HEK293 (cell line): Measurements from ENCODE around the gene MMP14.

Source experiments
- CTCF ChIA-PET: fragments of 350-600 bp; formaldehyde crosslinking; extraction: SDS; loops from one replicate; lab custom pipeline; 2021; ENCODE audit warnings: antibody characterized with exemption; lab: Yijun Ruan, JAX
- POLR2A ChIA-PET: fragments of 300-600 bp; formaldehyde crosslinking; extraction: SDS; loops from one replicate; lab custom pipeline; 2020; ENCODE audit warnings: antibody characterized with exemption, inconsistent platforms; lab: Yijun Ruan, JAX
- H3K27ac ChIP-seq: fragments of 200-500 bp; sonication (Bioruptor generic); 2 replicates; pipeline ENCODE4 v1.5.1; 2014; ENCODE audit warnings: low read depth, low read length, control low read depth, inconsistent platforms; ENCODE audit errors: extremely low read depth
- H3K36me3 ChIP-seq, 2 experiments: fragments of 200-500 bp in 1 of 2; sonication (Bioruptor generic) in 1 of 2; 1 replicate in 1 of 2; 2 replicates in 1 of 2; pipeline ENCODE4 v1.5.1; 2014 to 2017; ENCODE audit warnings: inconsistent platforms in 2 of 2, low read length in 2 of 2; ENCODE audit not compliant: control insufficient read depth in 2 of 2, insufficient read depth in 1 of 2
- H3K4me1 ChIP-seq: fragments of 200-500 bp; sonication (Bioruptor generic); 2 replicates; pipeline ENCODE4 v1.5.1; 2014; ENCODE audit warnings: mild to moderate bottlenecking, low read length, inconsistent platforms; ENCODE audit not compliant: control insufficient read depth, insufficient read depth
- H3K4me3 ChIP-seq: 2 replicates; pipeline ENCODE4 v1.5.1; 2011; ENCODE audit warnings: low read depth, mild to moderate bottlenecking, control low read depth, low read length, moderate library complexity
- H3K9me3 ChIP-seq: fragments of 200-500 bp; sonication (Bioruptor generic); 2 replicates; pipeline ENCODE4 v1.5.1; 2014; ENCODE audit warnings: low read depth, low read length, inconsistent platforms; ENCODE audit not compliant: control insufficient read depth, insufficient read depth
- AEBP2 ChIP-seq: fragments of 450-650 bp; formaldehyde crosslinking; IDR thresholded peaks from 2 replicates; pipeline ENCODE4 v1.5.1; 2016; ENCODE audit warnings: missing biosample characterization, missing genetic modification characterization, borderline replicate concordance
- GLIS2 ChIP-seq: fragments of 450-650 bp; formaldehyde crosslinking; IDR thresholded peaks from 2 replicates; pipeline ENCODE4 v1.5.1; 2016; ENCODE audit warnings: missing biosample characterization, missing genetic modification characterization
- KLF1 ChIP-seq: fragments of 450-650 bp; formaldehyde crosslinking; IDR thresholded peaks from 2 replicates; pipeline ENCODE4 v1.5.1; 2016; ENCODE audit warnings: missing biosample characterization, missing genetic modification characterization
- RBAK ChIP-seq: fragments of 450-650 bp; formaldehyde crosslinking; IDR thresholded peaks from 2 replicates; pipeline ENCODE4 v1.5.1; 2016; ENCODE audit warnings: missing biosample characterization, missing genetic modification characterization
- SALL2 ChIP-seq: fragments of 450-650 bp; formaldehyde crosslinking; IDR thresholded peaks from 2 replicates; pipeline ENCODE4 v1.5.0; 2017; ENCODE audit warnings: missing biosample characterization, mild to moderate bottlenecking, missing genetic modification characterization, borderline replicate concordance
- SP2 ChIP-seq: fragments of 450-650 bp; formaldehyde crosslinking; IDR thresholded peaks from 2 replicates; pipeline ENCODE4 v1.5.1; 2016; ENCODE audit warnings: missing biosample characterization, missing genetic modification characterization
- SP7 ChIP-seq: fragments of 450-650 bp; formaldehyde crosslinking; IDR thresholded peaks from 2 replicates; pipeline ENCODE4 v1.5.1; 2016; ENCODE audit warnings: missing biosample characterization, missing genetic modification characterization
- YY2 ChIP-seq: fragments of 450-650 bp; formaldehyde crosslinking; IDR thresholded peaks from 2 replicates; pipeline ENCODE4 v1.5.1; 2016; ENCODE audit warnings: missing biosample characterization, missing genetic modification characterization
- ZBTB11 ChIP-seq: fragments of 450-650 bp; formaldehyde crosslinking; conservative IDR thresholded peaks from 2 replicates; pipeline ENCODE4 v1.5.1; 2016; ENCODE audit warnings: low read depth, missing biosample characterization, missing genetic modification characterization
- ZBTB20 ChIP-seq: fragments of 450-650 bp; formaldehyde crosslinking; IDR thresholded peaks from 2 replicates; pipeline ENCODE4 v1.5.1; 2016; ENCODE audit warnings: missing biosample characterization, missing genetic modification characterization
- ZBTB7A ChIP-seq: fragments of 450-650 bp; formaldehyde crosslinking; IDR thresholded peaks from 2 replicates; pipeline ENCODE4 v1.5.1; 2016; ENCODE audit warnings: low read depth, missing biosample characterization, missing genetic modification characterization
- ZNF155 ChIP-seq: fragments of 450-650 bp; formaldehyde crosslinking; IDR thresholded peaks from 2 replicates; pipeline ENCODE4 v1.5.1; 2016; ENCODE audit warnings: missing biosample characterization, missing genetic modification characterization
- ZNF221 ChIP-seq: fragments of 450-650 bp; formaldehyde crosslinking; IDR thresholded peaks from 2 replicates; pipeline ENCODE4 v1.5.1; 2017; ENCODE audit warnings: missing biosample characterization, missing genetic modification characterization, borderline replicate concordance
- ZNF24 ChIP-seq: fragments of 450-650 bp; formaldehyde crosslinking; IDR thresholded peaks from 2 replicates; pipeline ENCODE4 v1.5.1; 2016; ENCODE audit warnings: missing biosample characterization, missing genetic modification characterization
- ZNF394 ChIP-seq: fragments of 450-650 bp; formaldehyde crosslinking; IDR thresholded peaks from 2 replicates; pipeline ENCODE4 v1.5.1; 2016; ENCODE audit warnings: missing biosample characterization, missing genetic modification characterization, mild to moderate bottlenecking, moderate library complexity, borderline replicate concordance
- ZNF514 ChIP-seq: fragments of 450-650 bp; formaldehyde crosslinking; IDR thresholded peaks from 2 replicates; pipeline ENCODE4 v1.5.1; 2016; ENCODE audit warnings: missing biosample characterization, missing genetic modification characterization
- ZNF530 ChIP-seq: fragments of 450-650 bp; formaldehyde crosslinking; IDR thresholded peaks from 2 replicates; pipeline ENCODE4 v1.5.1; 2016; ENCODE audit warnings: low read depth, missing biosample characterization, missing genetic modification characterization
- ZNF561 ChIP-seq: fragments of 450-650 bp; IDR thresholded peaks from 2 replicates; pipeline ENCODE4 v1.5.1; 2018; ENCODE audit warnings: missing biosample characterization, missing genetic modification characterization, borderline replicate concordance
- ZNF596 ChIP-seq: fragments of 450-650 bp; IDR thresholded peaks from 2 replicates; pipeline ENCODE4 v1.5.0; 2018; ENCODE audit warnings: missing biosample characterization, mild to moderate bottlenecking, missing genetic modification characterization, moderate library complexity
- ZNF600 ChIP-seq: fragments of 450-650 bp; formaldehyde crosslinking; IDR thresholded peaks from 2 replicates; pipeline ENCODE4 v1.5.1; 2016; ENCODE audit warnings: missing biosample characterization, missing genetic modification characterization
- ZNF610 ChIP-seq: fragments of 450-650 bp; formaldehyde crosslinking; IDR thresholded peaks from 2 replicates; pipeline ENCODE4 v1.5.1; 2016; ENCODE audit warnings: missing biosample characterization, missing genetic modification characterization, borderline replicate concordance
- ZNF623 ChIP-seq: fragments of 450-650 bp; formaldehyde crosslinking; IDR thresholded peaks from 2 replicates; pipeline ENCODE4 v1.5.1; 2016; ENCODE audit warnings: missing biosample characterization, missing genetic modification characterization
- ZNF629 ChIP-seq: fragments of 450-650 bp; formaldehyde crosslinking; IDR thresholded peaks from 2 replicates; pipeline ENCODE4 v1.5.1; 2017; ENCODE audit warnings: missing biosample characterization, missing genetic modification characterization
- ZNF658 ChIP-seq: fragments of 450-650 bp; formaldehyde crosslinking; IDR thresholded peaks from 2 replicates; pipeline ENCODE4; 2016; ENCODE audit warnings: missing biosample characterization, missing genetic modification characterization
- ZNF701 ChIP-seq: fragments of 450-650 bp; formaldehyde crosslinking; IDR thresholded peaks from 2 replicates; pipeline ENCODE4 v1.5.1; 2016; ENCODE audit warnings: missing biosample characterization, missing genetic modification characterization
- ZNF768 ChIP-seq: fragments of 450-650 bp; formaldehyde crosslinking; IDR thresholded peaks from 2 replicates; pipeline ENCODE4 v1.5.1; 2018; ENCODE audit warnings: missing biosample characterization, mild to moderate bottlenecking, missing genetic modification characterization
- ZNF776 ChIP-seq: fragments of 450-650 bp; formaldehyde crosslinking; IDR thresholded peaks from 2 replicates; pipeline ENCODE4 v1.5.0; 2017; ENCODE audit warnings: missing biosample characterization, missing genetic modification characterization, borderline replicate concordance
- ZNF792 ChIP-seq: fragments of 450-650 bp; formaldehyde crosslinking; IDR thresholded peaks from 2 replicates; pipeline ENCODE4 v1.5.1; 2016; ENCODE audit warnings: missing biosample characterization, missing genetic modification characterization
- ZSCAN16 ChIP-seq: fragments of 450-650 bp; formaldehyde crosslinking; IDR thresholded peaks from 2 replicates; pipeline ENCODE4 v1.5.1; 2016; ENCODE audit warnings: missing biosample characterization, missing genetic modification characterization
- TF ChIP-seq, protein P1 (sequence below): fragments of 450-650 bp; formaldehyde crosslinking; IDR thresholded peaks from 2 replicates; pipeline ENCODE4 v1.5.1; 2016; ENCODE audit warnings: missing biosample characterization, missing genetic modification characterization

MMP14 gene

DNA sequence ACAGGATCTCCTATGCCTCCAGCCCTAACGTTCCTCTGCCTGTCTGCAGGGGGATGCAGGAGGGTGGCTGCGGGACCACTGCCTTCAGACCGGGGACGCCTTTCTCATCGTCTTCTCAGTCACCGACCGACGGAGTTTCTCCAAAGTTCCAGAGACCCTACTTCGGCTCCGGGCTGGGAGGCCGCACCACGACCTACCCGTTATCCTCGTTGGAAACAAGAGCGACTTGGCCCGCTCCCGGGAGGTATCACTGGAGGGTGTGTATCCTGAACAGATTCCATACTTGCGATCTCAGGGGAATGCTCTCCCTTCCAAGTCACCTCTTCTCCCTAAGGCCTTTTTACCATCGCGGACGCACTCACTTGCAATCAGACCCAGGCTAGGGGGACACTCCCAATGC is 49.6 kb downstream of the MMP14 start:
- ChIA-PET CTCF (interaction anchor here (0.5 to 7.8 kb wide), 5 partner anchors 9 to 183 kb away, joined by 3 to 43 read pairs (median 4); no protein-coding TSS in a partner anchor), POLR2A (interaction anchor here (1.3 kb wide), 1 partner anchor 14 kb away, joined by 5 read pairs; the partner anchor contains the start of gene LRP10)
- no peaks in the 10 kb centered on the region for H3K36me3 ChIP-seq
- H3K4me3 ChIP-seq: no peak overlapping the region
- H3K9me3 ChIP-seq: no peaks in the 10 kb centered on the region
- H3K27ac ChIP-seq: peak overlapping the region; percentile 66; the same call in 1 of the 2 replicates
- H3K4me1 ChIP-seq: peaks cover 6% of the 10 kb centered on the region
- TF ChIP-seq ZNF610 (tag by site-specific recombination) (no peak), ZNF701 (tag by site-specific recombination) (no peak), ZNF600 (tag by site-specific recombination) (no peak), ZBTB20 (tag by site-specific recombination) (no peak), ZNF776 (tag by site-specific recombination) (no peak), ZNF155 (tag by site-specific recombination) (no peak), ZBTB7A (tag by site-specific recombination) (no peak), ZNF768 (no peak), ZNF623 (no peak), ZNF24 (tag by site-specific recombination) (no peak), ZNF658 (tag by site-specific recombination) (no peak), ZNF561 (tag by site-specific recombination) (no peak), ZBTB11 (tag by site-specific recombination) (no peak), ZNF792 (tag by site-specific recombination) (no peak)
- TF ChIP-seq, protein P1, sequence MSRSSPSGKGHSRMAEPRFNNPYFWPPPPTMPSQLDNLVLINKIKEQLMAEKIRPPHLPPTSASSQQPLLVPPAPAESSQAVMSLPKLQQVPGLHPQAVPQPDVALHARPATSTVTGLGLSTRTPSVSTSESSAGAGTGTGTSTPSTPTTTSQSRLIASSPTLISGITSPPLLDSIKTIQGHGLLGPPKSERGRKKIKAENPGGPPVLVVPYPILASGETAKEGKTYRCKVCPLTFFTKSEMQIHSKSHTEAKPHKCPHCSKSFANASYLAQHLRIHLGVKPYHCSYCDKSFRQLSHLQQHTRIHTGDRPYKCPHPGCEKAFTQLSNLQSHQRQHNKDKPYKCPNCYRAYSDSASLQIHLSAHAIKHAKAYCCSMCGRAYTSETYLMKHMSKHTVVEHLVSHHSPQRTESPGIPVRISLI (tag by site-specific recombination): no peak

- Histone ChIP-seq H3K4me1 (peaks cover 6% of the 10 kb centered on the region), H3K36me3 (no peaks in the 10 kb centered on the region), H3K4me3 (peak overlapping the region; percentile 55), H3K27ac (peak overlapping the region; percentile 78), H3K9me3 (no peaks in the 10 kb centered on the region)
- ChIA-PET CTCF (interaction anchor here (0.6 to 7.8 kb wide), 6 partner anchors 9 to 182 kb away, joined by 3 to 43 read pairs (median 4); no protein-coding TSS in a partner anchor), POLR2A (interaction anchor here (0.6 to 1.3 kb wide), 3 partner anchors 15 to 1450 kb away, joined by 3 to 5 read pairs (median 3); partner anchors contain the start of genes HAUS4 and LRP10)
- TF ChIP-seq ZNF596 (tag by site-specific recombination): no peak
- peak; percentile 44 for TF ChIP-seq SP2 (tag by site-specific recombination)
- TF ChIP-seq RBAK: no peak
- no peak for TF ChIP-seq ZNF155 (tag by site-specific recombination)
- peak; percentile 63; the same call in 1 of the 2 replicates for TF ChIP-seq KLF1 (tag by site-specific recombination)
- peak; percentile 39 for TF ChIP-seq GLIS2 (tag by site-specific recombination)
- no peak for TF ChIP-seq ZNF221
- no peak for TF ChIP-seq SALL2
- TF ChIP-seq ZNF394 (tag by site-specific recombination): 0 out of 2 replicates have a peak, but pooled peaks have one; percentile 43
- TF ChIP-seq ZNF629 (tag by site-specific recombination): peak; percentile 43; the same call in 1 of the 2 replicates
- no peak for TF ChIP-seq ZNF514 (tag by site-specific recombination)
- peak; percentile 48; the same call in 1 of the 2 replicates for TF ChIP-seq SP7 (tag by site-specific recombination)
- TF ChIP-seq ZNF530 (tag by site-specific recombination): no peak
- TF ChIP-seq YY2 (tag by site-specific recombination): 0 out of 2 replicates have a peak, but pooled peaks have one; percentile 16
- TF ChIP-seq AEBP2: no peak
- no peak for TF ChIP-seq ZSCAN16 (tag by site-specific recombination)
Observed at GRCh38 chr14:22886500-22887259, 50.3 kb downstream of the MMP14 start.
